ENCODE data around the gene PARL.

DNA sequence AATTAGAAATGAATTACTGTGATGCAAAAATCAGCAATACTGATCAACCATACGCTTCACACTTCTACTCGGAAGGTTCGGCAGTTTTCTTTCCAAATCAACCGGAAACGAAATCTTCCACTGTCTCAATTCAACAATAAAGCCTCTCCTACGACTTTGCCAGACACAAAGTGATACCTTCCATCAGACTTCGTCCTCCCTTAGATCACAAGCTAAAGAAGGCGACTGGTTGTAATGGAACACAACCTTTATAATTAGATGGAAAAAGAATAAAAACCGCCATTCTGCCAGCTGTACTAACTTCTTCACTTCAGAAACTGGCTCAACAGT is 618 bp downstream of the PARL start:
- TF ChIP-seq GATA2 (IDR thresholded peaks at IDR 0.05; ENCODE audit: low read depth, low read length) (no peak), GATA3 (IDR thresholded peaks at IDR 0.05; ENCODE audit: low read depth, low read length) (no peak)
